HT-29 (cell line): ENCODE measurements around the gene GAL3ST2. TPM values are rescaled to one million over a fixed set of nuclear protein-coding genes. Genes with fewer than 3 reads are reported as not detected.
"Not testable (repeated sequence)": the region's sequence is repeated elsewhere in the genome, so short reads cannot be mapped to it uniquely, and the experiment has no call there.

Experiments
- DNase-seq: peaks from one replicate; pipeline ENCODE4 v3.0.0-alpha.2; 2015; ENCODE audit warnings: low spot score
- total RNA-seq: library from RNA; depleted of rRNA; stranded (reverse); fragments of >200 nt; shearing (Covaris generic); gene quantifications from 2 replicates; pipeline ENCODE4 v1.2.3, GENCODE V29; 2014

Gene GAL3ST2
- total RNA-seq, 1 experiment from 2014 or later = not detected

DNA sequence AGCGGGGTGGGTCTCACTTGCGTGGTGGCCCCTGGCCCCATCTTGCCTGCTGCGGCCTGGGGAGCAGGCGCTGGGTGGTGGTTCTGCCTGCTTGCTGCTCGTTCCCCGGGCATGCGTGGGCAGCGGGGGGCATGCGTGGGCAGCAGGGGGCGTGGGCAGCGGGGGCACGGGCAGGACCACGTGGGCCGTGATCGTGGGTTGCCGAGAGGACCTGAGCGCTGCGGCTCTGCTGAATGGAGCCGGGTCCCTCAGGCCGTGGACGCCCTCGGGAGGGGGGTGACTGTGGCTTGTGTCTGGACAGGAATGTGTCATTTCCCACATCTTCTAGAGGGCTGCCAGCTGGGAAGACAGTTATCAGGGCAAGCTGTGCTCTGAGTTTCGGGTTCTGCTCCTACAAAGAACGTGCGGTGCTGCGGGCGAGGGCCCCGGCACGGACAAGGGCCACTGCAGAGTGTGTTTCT is 8.3 kb upstream of the GAL3ST2 start:
- no peak for DNase-seq

DNA sequence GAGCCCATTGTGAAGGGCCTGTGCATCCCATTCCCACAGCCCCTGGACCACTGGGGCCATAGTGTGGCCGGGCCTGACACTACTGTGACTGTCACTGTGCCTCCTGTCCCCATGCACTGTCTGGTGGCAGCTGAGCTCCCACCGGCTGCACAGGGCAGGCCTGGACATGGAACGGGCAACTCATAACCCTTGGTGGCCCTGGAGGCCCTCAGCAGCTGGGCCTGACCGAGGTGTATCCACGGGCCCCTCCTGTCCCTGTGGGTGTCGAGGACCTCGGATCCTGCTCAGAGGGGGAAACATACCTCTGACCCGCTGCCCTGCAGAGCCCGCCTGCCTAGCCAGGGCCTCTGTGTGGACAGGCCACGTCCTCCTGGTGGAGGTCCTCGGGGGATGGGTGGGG is 7.8 kb upstream of the GAL3ST2 start:
- no peak for DNase-seq

DNA sequence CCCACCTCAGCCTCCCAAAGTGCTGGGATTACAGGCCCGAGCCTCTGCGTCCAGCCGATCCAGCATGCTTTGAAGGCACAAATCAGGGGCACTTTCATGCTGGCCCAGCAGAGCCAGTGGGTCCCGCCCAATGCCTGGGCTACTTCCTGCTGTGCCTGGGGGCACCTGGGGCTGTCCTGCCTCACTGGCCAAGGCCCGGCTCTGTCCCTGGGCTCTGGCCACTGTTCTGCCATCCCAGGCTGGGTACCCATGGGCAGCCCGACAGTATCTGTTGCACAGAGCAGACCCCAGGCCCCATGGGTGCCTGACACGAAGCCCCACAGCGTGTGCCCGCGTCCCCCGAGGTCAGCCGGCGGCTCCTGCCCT is 6.8 kb upstream of the GAL3ST2 start:
- no peak for DNase-seq

DNA sequence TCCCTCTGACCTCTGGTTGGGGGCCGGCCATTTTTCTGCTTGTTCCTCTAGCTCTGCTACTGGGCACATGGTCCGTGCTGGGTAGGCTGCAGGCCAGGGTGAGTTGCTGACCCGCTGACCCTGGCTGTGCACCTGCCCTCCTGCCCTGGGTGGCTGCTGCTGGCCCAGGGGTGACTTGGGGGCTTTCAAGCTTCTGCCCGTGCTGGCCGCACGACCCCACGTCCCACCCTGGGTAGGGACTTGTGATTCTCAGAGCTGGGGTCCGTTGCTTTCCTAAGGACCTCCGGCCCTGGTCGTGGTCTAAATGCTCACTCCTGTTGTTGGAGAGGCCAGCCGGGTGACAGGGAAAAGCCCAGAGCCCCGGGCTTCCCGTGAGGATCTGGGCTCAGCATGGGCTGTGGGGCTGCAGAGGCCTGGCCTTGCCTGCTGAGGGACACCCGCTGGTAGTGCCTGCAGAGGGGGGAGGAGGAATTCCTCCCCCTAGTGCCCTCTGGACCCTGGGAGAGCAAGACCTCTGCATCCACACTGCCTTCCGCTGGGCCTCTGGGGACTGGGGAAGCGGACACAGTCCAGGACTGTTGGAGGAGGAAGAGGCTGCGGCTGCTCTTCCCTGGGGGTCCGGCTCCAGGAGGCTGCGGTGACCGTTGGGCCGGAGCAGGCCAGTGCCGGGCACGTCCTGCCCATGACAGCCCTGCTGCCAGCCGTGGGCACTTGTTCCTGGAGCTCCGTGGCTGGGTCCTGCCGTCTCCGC is 6.3 kb upstream of the GAL3ST2 start:
- no peak for DNase-seq

DNA sequence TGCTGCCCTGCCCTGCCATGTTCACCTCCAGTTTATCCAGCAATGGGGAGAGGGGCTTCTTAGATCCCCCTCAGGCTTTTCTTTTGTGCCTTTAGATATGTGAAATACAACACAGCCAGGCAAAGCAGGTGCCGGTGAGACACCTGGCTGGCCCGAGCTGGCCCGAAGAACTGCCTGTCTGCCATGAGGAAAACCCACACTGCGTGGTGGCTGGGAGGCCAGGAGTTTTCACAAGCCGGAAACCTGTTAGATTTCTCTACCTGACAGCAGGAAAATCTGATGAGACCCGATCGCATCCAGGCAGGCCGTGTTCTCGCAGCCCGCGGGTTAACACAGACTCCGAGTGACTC is 5.7 kb upstream of the GAL3ST2 start:
- no peak for DNase-seq

DNA sequence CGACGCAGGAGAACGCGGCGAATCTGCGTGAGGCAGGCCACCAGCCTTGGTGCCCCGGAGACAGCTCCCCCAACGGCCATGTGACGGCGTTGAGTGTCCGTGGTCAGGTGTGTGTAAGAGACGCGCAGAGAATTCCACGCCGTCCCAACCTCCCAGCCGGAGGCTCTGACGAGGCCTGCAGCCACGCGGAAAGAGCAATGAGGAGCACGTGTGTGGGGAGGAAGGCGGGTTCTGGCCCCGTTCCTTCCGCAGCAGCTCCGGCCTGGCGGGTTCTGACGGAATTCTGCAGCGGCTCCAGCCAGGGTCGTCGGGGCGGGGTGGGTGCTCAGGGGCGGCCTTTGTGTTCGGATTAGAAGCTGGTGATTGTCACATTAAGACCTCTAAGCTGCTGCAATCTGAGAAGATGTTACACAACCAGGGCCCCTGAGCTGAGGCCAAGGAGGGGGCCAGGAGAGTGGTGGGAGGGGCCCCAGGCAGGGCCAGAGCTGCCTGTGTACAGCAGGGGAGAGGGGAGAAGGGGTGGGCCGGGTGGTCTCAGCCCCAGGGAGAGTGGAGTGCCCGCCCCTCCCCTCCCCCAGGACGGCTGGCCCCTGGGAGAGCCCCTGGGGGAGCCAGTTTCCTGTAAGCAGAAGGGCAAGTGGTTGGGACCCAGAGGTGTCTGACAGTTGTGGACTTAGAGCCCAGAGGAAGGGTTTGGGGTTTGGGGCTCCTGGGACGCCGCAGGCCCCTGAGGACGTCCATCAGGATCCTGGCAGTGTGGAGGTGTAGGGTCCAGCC is 5.1 kb upstream of the GAL3ST2 start:
- DNase-seq = no peak

DNA sequence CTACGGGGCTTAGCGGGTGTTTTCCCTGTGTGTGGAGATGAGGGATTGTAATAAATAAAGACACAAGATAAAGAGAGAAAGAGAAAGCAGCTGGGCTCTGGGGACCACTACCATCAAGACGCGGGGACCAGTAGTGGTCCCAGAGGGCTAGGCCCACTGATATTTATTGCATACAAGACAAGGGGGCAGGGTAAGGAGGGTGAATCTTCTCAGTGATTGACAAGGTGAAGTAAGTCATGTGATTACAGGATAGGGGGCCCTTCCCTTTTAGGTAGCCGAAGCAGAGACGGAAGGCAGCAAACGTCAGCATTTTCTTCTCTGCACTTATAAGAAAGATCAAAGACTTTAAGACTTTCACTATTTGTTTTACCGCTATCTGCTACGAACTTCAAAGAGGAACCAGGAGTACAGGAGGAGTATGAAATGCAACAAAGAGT is 4.5 kb upstream of the GAL3ST2 start:
- no peak for DNase-seq

DNA sequence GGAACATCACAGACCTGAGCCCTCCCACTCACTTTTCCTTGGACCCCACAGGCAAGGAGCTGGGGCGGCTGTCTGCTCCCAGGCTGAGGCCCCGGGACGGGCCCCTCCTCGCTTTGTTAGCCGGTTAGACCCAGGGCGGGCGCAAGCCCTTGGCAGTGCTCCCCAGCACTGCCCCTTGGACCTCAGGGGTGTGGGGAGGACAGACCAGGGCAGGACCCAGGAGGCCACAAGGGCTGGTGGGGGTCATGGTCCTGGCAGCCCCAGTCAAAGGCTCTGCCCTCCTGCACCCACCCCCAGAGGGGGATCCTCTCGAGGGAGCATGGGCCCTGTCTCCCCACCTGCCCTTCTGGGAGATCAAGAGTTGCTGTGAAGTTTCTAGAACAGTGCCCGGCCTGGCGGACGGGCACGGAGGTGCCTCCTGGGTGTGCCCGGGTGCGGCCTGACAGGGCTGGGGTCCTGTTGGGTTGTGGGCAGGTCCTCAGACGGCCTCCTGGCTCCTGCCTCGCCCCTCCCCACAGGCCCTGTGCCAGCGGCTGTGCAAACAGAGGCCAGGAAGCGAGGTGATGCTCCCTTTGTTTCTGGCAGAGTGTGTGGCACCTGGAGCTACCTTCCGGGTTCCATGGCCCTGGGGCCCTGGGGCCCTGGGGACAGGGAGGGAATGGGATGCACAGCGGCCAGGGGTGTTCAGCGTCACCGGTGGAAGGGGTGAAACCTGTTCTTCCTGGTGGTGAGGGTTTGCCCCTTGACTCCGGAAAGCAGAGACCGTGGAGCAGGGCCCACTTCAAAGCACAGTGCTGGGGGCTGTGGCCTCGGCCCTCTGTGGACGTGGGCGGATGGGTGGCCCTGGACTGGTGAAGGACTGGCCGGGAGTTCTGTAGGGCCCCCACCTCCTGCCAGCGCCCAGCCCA is 2.9 kb upstream of the GAL3ST2 start:
- no peak for DNase-seq

DNA sequence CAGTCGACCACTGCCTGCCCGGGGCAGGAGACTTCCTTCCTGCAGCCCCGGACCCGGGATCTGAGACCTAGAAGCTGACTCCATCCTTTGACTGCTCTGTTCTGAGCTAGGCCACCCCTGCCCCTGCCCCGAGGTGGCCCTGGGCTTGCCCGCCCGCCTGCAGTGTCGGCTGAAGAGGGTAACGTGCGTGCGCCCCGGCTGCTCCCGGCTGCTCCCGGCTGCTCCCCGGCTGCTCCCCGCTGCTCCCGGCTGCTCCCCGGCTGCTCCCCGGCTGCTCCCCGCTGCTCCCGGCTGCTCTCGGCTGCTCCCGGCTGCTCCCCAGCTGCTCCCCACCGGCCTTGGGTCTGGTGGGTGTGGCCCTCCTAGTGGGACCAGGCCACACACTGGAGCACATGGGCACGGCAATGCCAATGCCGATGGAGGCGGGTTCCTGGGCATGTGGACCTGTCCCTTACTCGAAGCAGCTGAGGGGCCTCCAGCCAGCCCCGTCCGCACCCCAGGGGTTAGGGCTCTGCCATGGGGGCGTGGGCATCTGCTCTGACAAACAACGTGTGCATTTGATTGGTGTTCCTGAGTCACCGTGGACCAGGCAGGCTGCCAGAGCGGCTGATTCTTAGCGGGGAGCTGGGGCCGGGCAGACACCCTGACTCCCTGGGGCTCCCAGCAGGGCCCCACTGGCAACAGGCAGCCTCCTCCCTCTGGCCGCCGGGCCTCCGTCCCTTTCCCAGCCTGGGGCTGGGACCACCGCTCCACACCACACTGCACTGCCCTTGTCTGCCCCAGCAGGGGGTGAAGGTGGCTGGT is 2.0 kb upstream of the GAL3ST2 start:
- peak; percentile 9 for DNase-seq

DNA sequence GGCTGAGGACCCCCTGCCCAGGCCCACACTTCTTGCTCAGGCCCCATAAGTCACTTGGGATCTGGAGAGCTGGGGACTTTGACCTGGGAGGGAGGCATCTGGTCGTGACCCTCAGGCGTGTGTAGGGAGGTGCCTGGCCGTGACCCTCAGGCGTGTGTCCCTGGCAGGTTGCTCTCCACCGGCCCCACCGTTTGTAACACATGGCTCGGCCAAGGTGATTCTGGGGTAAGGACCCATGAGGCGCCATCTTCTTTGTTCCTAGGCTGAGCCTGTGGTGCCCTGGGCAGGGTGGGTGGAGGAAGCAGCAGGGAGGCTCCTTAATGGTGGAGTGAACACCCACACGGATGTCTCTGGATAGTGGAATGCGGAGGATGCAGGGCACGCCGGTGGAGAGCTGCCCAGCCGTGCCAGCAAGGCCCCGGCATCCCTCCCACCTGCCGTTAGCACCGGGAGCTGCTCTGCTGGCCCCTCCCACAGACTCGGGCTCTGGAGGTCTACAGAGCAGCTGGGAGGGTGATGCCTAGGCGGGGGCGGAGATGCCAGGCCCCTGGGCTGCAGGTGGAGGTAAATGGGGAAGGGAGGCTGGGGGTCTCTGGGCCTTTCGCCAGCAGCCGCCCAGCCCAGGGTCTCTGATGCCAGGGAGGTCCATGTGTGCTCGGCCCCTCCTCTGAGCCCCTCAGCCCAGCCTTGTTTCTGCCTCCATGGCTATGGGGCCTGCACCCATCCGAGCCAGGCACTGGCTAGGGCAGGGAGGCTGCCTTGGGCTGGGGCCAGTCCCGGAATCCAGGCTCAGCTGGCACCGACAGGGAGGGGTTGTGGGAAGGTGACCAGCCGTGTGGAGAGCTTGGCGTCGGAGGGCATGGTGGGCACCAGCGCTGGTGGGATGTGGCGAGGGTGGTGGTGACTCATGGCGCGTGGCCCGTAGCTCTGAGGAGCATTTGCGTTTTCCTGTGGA is 1.1 kb upstream of the GAL3ST2 start:
- no peak for DNase-seq

DNA sequence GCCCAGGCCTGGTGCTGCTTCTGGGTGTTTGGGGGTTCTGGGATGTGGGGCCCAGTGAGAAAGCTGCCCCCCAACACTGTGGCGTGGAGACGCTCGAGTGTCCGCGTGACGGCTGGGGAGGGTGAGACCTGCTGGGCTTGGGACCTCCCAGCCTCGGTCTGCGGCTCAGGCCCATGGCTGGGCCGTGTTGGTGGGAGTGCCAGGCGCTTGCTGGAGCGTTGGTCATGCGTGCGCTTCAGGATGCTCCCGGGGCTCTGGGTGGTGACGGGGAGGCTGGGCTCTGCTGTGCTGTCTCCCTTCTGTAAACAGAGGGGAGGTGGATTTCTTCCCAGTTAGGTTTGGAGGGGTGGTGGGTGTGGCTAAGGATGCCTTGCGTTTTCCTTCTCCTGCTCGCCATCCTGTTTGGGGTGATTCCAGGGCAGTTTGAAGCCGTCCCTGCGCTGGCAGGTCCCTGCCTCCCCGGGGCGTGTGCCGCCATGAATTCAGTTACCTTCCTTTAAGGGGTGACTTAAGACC is 606 bp downstream of the GAL3ST2 start:
- no peak for DNase-seq

DNA sequence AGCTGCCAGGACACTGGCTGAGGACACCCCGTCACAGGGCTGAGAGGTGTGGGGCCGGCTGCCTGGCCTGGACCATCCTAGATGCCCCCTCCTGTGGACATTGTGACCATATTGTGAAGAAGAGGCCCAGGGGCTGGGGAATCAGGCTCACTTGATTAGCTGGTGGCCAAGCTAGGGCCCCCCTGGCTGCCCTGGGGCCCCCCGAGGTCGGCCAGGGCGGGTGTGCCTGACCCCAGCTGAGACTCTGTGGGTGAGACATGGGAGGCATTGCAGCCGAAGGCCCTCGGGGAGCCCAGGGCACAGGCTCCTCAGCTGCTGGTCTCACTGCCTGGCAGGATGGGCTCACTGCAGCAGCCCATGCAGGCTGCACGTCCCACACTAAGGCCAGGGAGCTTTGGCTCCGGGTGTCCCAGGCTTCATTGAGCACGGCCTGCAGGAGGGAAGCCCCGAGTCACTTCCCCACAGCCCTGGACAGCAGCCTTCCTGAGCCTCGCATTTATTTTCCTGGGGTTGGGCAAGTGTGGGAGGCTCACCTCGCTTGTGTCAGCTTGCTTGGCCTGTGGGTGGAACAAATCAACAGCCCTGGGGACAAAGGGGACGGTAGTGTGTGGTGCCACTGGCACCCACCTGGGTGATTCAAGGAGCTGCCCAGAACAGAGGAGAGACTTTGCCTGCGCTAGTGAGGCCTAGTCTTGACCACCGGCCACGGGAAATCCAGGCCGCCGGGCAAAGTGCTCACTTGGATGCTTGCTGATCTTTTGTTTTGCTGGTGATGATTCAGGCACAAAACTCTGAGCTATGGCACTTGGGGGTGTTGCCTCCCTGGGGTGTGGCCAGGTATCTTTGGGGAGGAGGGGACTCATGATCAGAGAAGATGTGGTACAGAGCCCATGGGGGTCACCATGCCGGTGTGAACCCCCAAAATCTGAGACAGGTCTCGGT is 1.3 kb downstream of the GAL3ST2 start:
- DNase-seq = no peak

DNA sequence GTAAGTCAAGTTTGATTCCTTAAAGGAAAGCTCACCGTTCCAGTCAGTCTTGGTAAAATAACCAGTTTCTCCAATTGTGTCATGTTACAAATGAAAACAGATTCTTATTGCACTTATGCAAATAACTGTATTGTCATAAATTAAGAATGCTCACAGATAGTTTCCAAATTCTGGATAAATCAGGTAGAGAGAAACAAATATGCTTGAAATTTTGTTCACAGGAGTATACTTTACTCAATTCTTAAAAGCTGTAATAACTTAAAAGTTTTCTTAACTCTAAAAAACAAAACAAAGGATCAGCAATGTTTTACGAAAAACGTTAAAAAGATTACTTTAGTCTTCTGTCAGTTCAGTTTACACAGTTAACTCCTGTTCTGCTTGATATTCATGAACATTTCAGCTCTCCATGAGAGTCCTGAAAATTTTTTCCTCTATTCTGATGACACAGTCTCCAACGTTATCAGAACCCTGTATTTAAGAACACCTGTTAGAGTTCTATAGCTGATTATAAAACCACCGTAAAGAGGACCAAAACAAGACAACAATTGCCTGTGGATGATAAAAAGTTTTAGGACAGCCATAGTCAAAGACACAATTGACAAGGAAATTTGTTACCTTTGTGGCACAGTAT is 4.4 kb downstream of the GAL3ST2 start:
- DNase-seq = no peak

DNA sequence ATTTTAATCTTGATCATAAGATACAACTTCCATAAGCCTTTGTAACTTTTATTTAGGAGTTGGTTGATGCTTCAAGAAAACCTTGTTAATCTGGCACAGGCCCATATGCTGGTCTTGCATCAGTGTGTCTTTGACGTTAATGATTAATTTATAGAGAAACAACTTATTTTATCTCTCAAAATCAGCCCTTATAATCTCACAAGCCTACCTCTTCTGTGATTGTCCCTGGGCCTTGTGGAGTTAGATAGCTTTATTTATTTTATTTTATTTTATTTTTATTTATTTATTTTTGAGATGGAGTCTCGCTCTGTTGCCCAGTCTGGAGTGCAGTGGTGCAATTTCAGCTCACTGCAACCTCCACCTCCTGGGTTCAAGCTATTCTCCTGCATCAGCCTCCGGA is 5.4 kb downstream of the GAL3ST2 start:
- not testable (repeated sequence) for DNase-seq

DNA sequence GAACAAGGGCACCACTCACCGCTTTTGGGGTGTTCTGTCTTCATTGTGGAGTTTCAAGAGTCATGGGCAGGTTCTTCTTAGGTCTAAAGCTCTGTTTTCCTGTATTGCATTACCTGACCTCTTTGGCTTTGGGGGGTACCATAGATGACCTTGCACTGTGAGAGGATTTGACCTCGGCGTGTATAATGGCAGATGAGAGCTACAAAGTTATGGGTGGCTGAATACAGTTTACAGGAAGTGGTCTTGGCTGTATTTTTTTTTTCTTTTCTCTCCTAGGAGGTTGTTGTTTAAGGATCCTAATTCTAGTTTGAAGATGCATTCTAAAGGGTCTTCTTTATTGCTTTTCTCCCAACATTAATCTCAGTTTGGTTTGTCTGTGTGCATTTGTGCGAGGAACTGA is 11.5 kb downstream of the GAL3ST2 start:
- no peak for DNase-seq

DNA sequence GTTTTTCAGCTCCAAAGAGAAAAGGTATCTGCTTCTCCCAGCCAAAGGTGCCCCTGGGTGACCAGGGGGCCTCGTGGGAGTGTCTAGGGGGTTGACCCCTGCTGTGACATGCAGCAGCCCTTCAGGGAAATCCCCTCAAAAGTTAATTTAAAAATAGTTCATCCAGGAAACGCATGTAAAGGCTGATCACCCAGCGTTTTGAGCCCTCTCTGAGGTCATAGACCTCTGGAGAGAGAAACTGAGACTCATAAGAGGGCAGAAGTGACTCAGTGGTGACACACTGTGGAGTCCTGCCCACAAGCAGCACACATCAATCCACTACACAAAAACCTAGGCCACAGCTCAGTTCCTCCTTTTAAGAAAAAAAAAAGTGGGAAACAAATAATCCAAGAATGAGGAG is 11.9 kb downstream of the GAL3ST2 start:
- no peak for DNase-seq

DNA sequence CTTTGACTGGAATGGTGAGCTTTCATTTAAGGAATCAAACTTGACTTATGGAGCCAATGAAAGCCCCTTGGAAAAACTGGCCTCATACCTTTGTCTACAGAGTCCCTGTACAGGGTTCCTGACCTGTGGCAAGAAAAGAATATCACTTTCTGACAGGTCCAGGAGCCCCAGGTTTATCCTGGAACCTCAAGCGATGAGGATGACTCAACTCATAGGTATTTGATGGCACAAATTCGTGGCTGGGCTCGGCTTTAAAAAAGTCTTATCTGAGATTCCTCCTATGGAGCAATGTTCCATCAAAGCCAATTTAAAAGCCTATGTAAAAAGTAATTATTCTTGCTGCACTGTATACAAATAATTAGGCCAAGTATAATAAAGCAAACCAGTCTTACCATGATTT is 14.8 kb downstream of the GAL3ST2 start:
- DNase-seq = not testable (repeated sequence)

DNA sequence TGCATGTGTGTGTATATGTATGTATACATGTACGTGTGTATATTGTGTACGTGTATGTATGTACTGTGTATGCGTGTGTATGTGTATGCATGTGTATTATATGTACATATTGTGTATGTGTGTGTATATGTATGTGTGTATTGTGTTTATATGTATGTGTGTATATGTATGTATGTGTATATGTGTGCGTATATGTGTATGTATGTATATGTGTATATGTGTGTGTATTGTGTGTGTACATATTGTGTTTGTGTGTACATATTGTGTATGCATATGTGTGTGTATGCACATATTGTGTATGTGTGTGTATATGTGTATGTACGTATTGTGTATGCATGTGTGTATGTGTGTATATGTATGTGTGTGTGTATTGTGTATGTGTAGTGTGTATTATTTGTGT is 16.8 kb downstream of the GAL3ST2 start:
- no peak for DNase-seq
